ENCODE measurements around the gene TACR1.

DNA sequence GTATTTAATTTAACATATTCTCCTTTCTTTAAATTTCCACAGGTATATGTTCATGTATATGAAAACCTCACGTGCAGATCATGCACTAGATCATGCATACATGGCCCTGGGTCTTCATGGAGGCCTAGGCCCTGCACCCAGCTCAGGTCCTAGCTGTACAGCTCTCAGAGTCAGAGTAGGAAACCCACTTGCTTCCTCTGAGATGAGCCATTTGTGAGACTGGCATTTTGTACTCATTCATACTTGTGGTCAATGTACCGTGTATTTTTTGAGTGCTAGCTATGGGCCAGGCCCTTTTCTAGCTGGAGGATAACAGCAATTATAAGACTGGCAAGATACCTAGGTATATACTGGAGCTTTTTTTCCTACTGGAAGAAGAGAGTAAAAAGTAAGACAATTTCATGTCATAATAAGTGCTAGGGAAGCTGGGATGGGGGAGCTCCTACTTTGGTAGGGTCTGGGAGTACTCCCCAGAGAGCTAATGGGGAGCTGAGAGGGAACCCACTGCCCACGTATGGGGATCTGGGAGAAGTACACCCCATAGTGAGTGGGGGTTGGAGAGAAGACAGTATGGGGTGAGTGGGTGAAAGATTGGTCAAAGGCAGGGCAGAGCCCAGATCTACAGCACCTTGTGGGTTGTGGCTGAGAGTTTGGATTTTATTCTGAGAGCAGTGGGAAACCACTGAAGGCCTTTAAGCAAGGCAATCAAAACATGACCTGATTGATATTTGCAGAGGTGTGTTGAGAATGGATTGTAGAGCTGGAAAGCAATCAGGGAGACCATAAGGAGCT is 168.9 kb downstream of the TACR1 start:
- TF ChIP-seq, protein P1, sequence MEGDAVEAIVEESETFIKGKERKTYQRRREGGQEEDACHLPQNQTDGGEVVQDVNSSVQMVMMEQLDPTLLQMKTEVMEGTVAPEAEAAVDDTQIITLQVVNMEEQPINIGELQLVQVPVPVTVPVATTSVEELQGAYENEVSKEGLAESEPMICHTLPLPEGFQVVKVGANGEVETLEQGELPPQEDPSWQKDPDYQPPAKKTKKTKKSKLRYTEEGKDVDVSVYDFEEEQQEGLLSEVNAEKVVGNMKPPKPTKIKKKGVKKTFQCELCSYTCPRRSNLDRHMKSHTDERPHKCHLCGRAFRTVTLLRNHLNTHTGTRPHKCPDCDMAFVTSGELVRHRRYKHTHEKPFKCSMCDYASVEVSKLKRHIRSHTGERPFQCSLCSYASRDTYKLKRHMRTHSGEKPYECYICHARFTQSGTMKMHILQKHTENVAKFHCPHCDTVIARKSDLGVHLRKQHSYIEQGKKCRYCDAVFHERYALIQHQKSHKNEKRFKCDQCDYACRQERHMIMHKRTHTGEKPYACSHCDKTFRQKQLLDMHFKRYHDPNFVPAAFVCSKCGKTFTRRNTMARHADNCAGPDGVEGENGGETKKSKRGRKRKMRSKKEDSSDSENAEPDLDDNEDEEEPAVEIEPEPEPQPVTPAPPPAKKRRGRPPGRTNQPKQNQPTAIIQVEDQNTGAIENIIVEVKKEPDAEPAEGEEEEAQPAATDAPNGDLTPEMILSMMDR (IDR thresholded peaks at IDR 0.05) = no peak
- TF ChIP-seq FOXJ3 (CRISPR knock-in tag; IDR thresholded peaks at IDR 0.05) = no peak
- TF ChIP-seq ELF1 (IDR thresholded peaks at IDR 0.05) = no peak
- no peak for TF ChIP-seq RAD21 (IDR thresholded peaks at IDR 0.05; ENCODE audit: low read length)
- TF ChIP-seq SMC3 (IDR thresholded peaks at IDR 0.05; ENCODE audit: low read depth, low read length) = no peak
- TF ChIP-seq, protein P2, sequence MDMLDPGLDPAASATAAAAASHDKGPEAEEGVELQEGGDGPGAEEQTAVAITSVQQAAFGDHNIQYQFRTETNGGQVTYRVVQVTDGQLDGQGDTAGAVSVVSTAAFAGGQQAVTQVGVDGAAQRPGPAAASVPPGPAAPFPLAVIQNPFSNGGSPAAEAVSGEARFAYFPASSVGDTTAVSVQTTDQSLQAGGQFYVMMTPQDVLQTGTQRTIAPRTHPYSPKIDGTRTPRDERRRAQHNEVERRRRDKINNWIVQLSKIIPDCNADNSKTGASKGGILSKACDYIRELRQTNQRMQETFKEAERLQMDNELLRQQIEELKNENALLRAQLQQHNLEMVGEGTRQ (IDR thresholded peaks at IDR 0.05; ENCODE audit: borderline replicate concordance, low read depth, low read length) = no peak
- TF ChIP-seq, protein P3, sequence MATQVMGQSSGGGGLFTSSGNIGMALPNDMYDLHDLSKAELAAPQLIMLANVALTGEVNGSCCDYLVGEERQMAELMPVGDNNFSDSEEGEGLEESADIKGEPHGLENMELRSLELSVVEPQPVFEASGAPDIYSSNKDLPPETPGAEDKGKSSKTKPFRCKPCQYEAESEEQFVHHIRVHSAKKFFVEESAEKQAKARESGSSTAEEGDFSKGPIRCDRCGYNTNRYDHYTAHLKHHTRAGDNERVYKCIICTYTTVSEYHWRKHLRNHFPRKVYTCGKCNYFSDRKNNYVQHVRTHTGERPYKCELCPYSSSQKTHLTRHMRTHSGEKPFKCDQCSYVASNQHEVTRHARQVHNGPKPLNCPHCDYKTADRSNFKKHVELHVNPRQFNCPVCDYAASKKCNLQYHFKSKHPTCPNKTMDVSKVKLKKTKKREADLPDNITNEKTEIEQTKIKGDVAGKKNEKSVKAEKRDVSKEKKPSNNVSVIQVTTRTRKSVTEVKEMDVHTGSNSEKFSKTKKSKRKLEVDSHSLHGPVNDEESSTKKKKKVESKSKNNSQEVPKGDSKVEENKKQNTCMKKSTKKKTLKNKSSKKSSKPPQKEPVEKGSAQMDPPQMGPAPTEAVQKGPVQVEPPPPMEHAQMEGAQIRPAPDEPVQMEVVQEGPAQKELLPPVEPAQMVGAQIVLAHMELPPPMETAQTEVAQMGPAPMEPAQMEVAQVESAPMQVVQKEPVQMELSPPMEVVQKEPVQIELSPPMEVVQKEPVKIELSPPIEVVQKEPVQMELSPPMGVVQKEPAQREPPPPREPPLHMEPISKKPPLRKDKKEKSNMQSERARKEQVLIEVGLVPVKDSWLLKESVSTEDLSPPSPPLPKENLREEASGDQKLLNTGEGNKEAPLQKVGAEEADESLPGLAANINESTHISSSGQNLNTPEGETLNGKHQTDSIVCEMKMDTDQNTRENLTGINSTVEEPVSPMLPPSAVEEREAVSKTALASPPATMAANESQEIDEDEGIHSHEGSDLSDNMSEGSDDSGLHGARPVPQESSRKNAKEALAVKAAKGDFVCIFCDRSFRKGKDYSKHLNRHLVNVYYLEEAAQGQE (IDR thresholded peaks at IDR 0.05; ENCODE audit: low read depth, low read length) = no peak
- no peak for TF ChIP-seq GABPA (IDR thresholded peaks at IDR 0.05; ENCODE audit: low read depth)
- TF ChIP-seq NFIC (IDR thresholded peaks at IDR 0.05; ENCODE audit: borderline replicate concordance) = no peak
- TF ChIP-seq EP300 (IDR thresholded peaks at IDR 0.05; ENCODE audit: borderline replicate concordance in 1 of 2, low read depth in 1 of 2, low read length in 1 of 2) = no peak
- TF ChIP-seq RXRA (IDR thresholded peaks at IDR 0.05; ENCODE audit: borderline replicate concordance, low read depth) = no peak
- no peak for TF ChIP-seq YY1 (IDR thresholded peaks at IDR 0.05; ENCODE audit: low read depth)
- TF ChIP-seq RFX5 (IDR thresholded peaks at IDR 0.05; ENCODE audit: low read length) = no peak
- TF ChIP-seq MXI1 (IDR thresholded peaks at IDR 0.05; ENCODE audit: low read depth, low read length) = no peak
